Measurements from ENCODE around the gene MTF1. TPM values are rescaled to one million over a fixed set of nuclear protein-coding genes. Genes with fewer than 3 reads are reported as not detected.
"Not testable (repeated sequence)": the region's sequence is repeated elsewhere in the genome, so short reads cannot be mapped to it uniquely, and the experiment has no call there.

Gene MTF1
- polyA plus RNA-seq (2013), result 7.5 TPM

- POLR2A ChIA-PET, result interaction anchor here (0.6 to 2.5 kb wide), 4 partner anchors 42 to 95 kb away, joined by 3 to 14 read pairs (median 6); partner anchors contain the start of genes C1orf122, EPHA10, INPP5B and YRDC
- no peaks in the 10 kb centered on the region for H3K9me3 ChIP-seq (ENCODE audit: control extremely low read depth in 1 of 5, control insufficient read depth in 4 of 5, insufficient read depth in 2 of 5, low read depth in 1 of 5, low read length in 4 of 5)
- H3K4me1 ChIP-seq (ENCODE audit: control extremely low read depth in 1 of 4, control insufficient read depth in 4 of 4, insufficient read depth in 4 of 4, low read length in 3 of 4), result peaks cover 9 to 25% (median 21%) of the 10 kb centered on the region in 4 experiments
- DNase-seq, result peak; percentile 98 to 99 (median 98)
- H3K27ac ChIP-seq (ENCODE audit: insufficient read depth in 1 of 2, low read depth in 1 of 2, low read length in 2 of 2, poor library complexity in 1 of 2, severe bottlenecking in 2 of 2), result peak within 1 kb of the TSS; percentile 95 to 98
- peak within 1 kb of the TSS; percentile 66 to 99 (median 95) for H3K4me3 ChIP-seq (ENCODE audit: control insufficient read depth in 1 of 7, extremely low read depth in 1 of 7, insufficient read depth in 4 of 7, low read depth in 2 of 7, low read length in 6 of 7)
- peaks cover 15 to 36% (median 28%) of the 10 kb centered on the region in 4 experiments for H3K36me3 ChIP-seq (ENCODE audit: control insufficient read depth in 4 of 4, insufficient read depth in 4 of 4, low read length in 3 of 4)
- no peaks in the 10 kb centered on the region for H3K27me3 ChIP-seq (replicated peaks in 2 of 5; ENCODE audit: control insufficient read depth in 4 of 5, insufficient read depth in 5 of 5, low read length in 4 of 5)
- WGBS (ENCODE audit: insufficient coverage), result under 1% methylated on average over 54 of the region's 61 CpGs
- CTCF ChIA-PET, result interaction anchor here (0.6 to 6.5 kb wide), 25 partner anchors 8 to 994 kb away, joined by 3 to 47 read pairs (median 5); partner anchors contain the start of genes C1orf122, INPP5B and YRDC
Observed at GRCh38 chr1:37859507-37860345, at the start of gene MTF1. MTF1 (minus strand) TSS chr1:37859592; CDS start chr1:37857658, 1,934 bp downstream.

- 98% methylated on average over 7 of the region's 10 CpGs for WGBS (ENCODE audit: insufficient coverage)
- H3K4me3 ChIP-seq (ENCODE audit: control insufficient read depth in 1 of 7, extremely low read depth in 1 of 7, insufficient read depth in 4 of 7, low read depth in 2 of 7, low read length in 6 of 7); H3K4me1 ChIP-seq (ENCODE audit: control extremely low read depth in 1 of 4, control insufficient read depth in 4 of 4, insufficient read depth in 4 of 4, low read length in 3 of 4); POLR2A ChIA-PET; H3K27me3 ChIP-seq (replicated peaks in 2 of 5; ENCODE audit: control insufficient read depth in 4 of 5, insufficient read depth in 5 of 5, low read length in 4 of 5); DNase-seq; H3K27ac ChIP-seq (ENCODE audit: insufficient read depth in 1 of 2, low read depth in 1 of 2, low read length in 2 of 2, poor library complexity in 1 of 2, severe bottlenecking in 2 of 2): not testable (repeated sequence)
- CTCF ChIA-PET, result interaction anchor here (0.7 kb wide), 1 partner anchor 235 kb away, joined by 3 read pairs; no protein-coding TSS in a partner anchor
- Histone ChIP-seq H3K9me3 (ENCODE audit: control extremely low read depth in 1 of 5, control insufficient read depth in 4 of 5, insufficient read depth in 2 of 5, low read depth in 1 of 5, low read length in 4 of 5) (peaks cover 1 to 49% (median 23%) of the 10 kb centered on the region in 5 experiments), H3K36me3 (ENCODE audit: control insufficient read depth in 4 of 4, insufficient read depth in 4 of 4, low read length in 3 of 4) (peaks cover 2 to 46% (median 14%) of the 10 kb centered on the region in 4 experiments)
Observed at GRCh38 chr1:37908531-37908930, 49.1 kb upstream of the MTF1 start.

- CTCF ChIA-PET, result interaction anchor here (0.7 kb wide), 2 partner anchors 16 to 234 kb away, joined by 3 read pairs; no protein-coding TSS in a partner anchor
- WGBS (ENCODE audit: insufficient coverage), result 100% methylated on average over 6 of the region's 6 CpGs
- Histone ChIP-seq H3K9me3 (ENCODE audit: control extremely low read depth in 1 of 5, control insufficient read depth in 4 of 5, insufficient read depth in 2 of 5, low read depth in 1 of 5, low read length in 4 of 5) (peaks cover 1 to 49% (median 23%) of the 10 kb centered on the region in 5 experiments), H3K36me3 (ENCODE audit: control insufficient read depth in 4 of 4, insufficient read depth in 4 of 4, low read length in 3 of 4) (peaks cover 2 to 44% (median 12%) of the 10 kb centered on the region in 4 experiments)
- POLR2A ChIA-PET; H3K27me3 ChIP-seq (replicated peaks in 2 of 5; ENCODE audit: control insufficient read depth in 4 of 5, insufficient read depth in 5 of 5, low read length in 4 of 5); H3K4me3 ChIP-seq (ENCODE audit: control insufficient read depth in 1 of 7, extremely low read depth in 1 of 7, insufficient read depth in 4 of 7, low read depth in 2 of 7, low read length in 6 of 7); DNase-seq; H3K27ac ChIP-seq (ENCODE audit: insufficient read depth in 1 of 2, low read depth in 1 of 2, low read length in 2 of 2, poor library complexity in 1 of 2, severe bottlenecking in 2 of 2); H3K4me1 ChIP-seq (ENCODE audit: control extremely low read depth in 1 of 4, control insufficient read depth in 4 of 4, insufficient read depth in 4 of 4, low read length in 3 of 4): not testable (repeated sequence)
Observed at GRCh38 chr1:37907416-37908125, 48.2 kb upstream of the MTF1 start.

GRCh38 chr1:37906591-37906990 lies 47.2 kb upstream of the MTF1 start:
- H3K27me3 ChIP-seq (replicated peaks in 2 of 5; ENCODE audit: control insufficient read depth in 4 of 5, insufficient read depth in 5 of 5, low read length in 4 of 5); POLR2A ChIA-PET; H3K4me3 ChIP-seq (ENCODE audit: control insufficient read depth in 1 of 7, extremely low read depth in 1 of 7, insufficient read depth in 4 of 7, low read depth in 2 of 7, low read length in 6 of 7); H3K27ac ChIP-seq (ENCODE audit: insufficient read depth in 1 of 2, low read depth in 1 of 2, low read length in 2 of 2, poor library complexity in 1 of 2, severe bottlenecking in 2 of 2); DNase-seq: not testable (repeated sequence)
- peaks cover under 1 to 34% (median 9%) of the 10 kb centered on the region in 4 experiments for H3K36me3 ChIP-seq (ENCODE audit: control insufficient read depth in 4 of 4, insufficient read depth in 4 of 4, low read length in 3 of 4)
- WGBS (ENCODE audit: insufficient coverage), result 100% methylated on average over 2 of the region's 3 CpGs
- H3K4me1 ChIP-seq (ENCODE audit: control extremely low read depth in 1 of 4, control insufficient read depth in 4 of 4, insufficient read depth in 4 of 4, low read length in 3 of 4), result peaks cover 0 to 13% (median 9%) of the 10 kb centered on the region in 4 experiments
- peaks cover 1 to 39% (median 18%) of the 10 kb centered on the region in 5 experiments for H3K9me3 ChIP-seq (ENCODE audit: control extremely low read depth in 1 of 5, control insufficient read depth in 4 of 5, insufficient read depth in 2 of 5, low read depth in 1 of 5, low read length in 4 of 5)
- CTCF ChIA-PET, result interaction anchor here (0.7 kb wide), 1 partner anchor 15 kb away, joined by 3 read pairs; no protein-coding TSS in a partner anchor

GRCh38 chr1:37905727-37906126 lies 46.3 kb upstream of the MTF1 start:
- ChIA-PET CTCF (interaction anchor here (1.0 kb wide), 1 partner anchor 18 kb away, joined by 4 read pairs; no protein-coding TSS in a partner anchor), POLR2A (no interaction called here)
- peaks cover 0 to 29% (median 9%) of the 10 kb centered on the region in 4 experiments for H3K36me3 ChIP-seq (ENCODE audit: control insufficient read depth in 4 of 4, insufficient read depth in 4 of 4, low read length in 3 of 4)
- H3K4me3 ChIP-seq (ENCODE audit: control insufficient read depth in 1 of 7, extremely low read depth in 1 of 7, insufficient read depth in 4 of 7, low read depth in 2 of 7, low read length in 6 of 7), result no peak overlapping the region
- H3K9me3 ChIP-seq (ENCODE audit: control extremely low read depth in 1 of 5, control insufficient read depth in 4 of 5, insufficient read depth in 2 of 5, low read depth in 1 of 5, low read length in 4 of 5), result peaks cover 1 to 34% (median 11%) of the 10 kb centered on the region in 5 experiments
- H3K27me3 ChIP-seq (replicated peaks in 2 of 5; ENCODE audit: control insufficient read depth in 4 of 5, insufficient read depth in 5 of 5, low read length in 4 of 5), result no peaks in the 10 kb centered on the region
- peak in 2 of 3 donors; percentile 41 to 55 for DNase-seq
- WGBS (ENCODE audit: insufficient coverage), result no CpG with 5 or more reads among the region's 1 CpG
- peaks cover 0 to 21% (median 17%) of the 10 kb centered on the region in 4 experiments for H3K4me1 ChIP-seq (ENCODE audit: control extremely low read depth in 1 of 4, control insufficient read depth in 4 of 4, insufficient read depth in 4 of 4, low read length in 3 of 4)
- H3K27ac ChIP-seq (ENCODE audit: insufficient read depth in 1 of 2, low read depth in 1 of 2, low read length in 2 of 2, poor library complexity in 1 of 2, severe bottlenecking in 2 of 2), result no peak overlapping the region

- H3K27ac ChIP-seq (ENCODE audit: insufficient read depth in 1 of 2, low read depth in 1 of 2, low read length in 2 of 2, poor library complexity in 1 of 2, severe bottlenecking in 2 of 2); H3K4me3 ChIP-seq (ENCODE audit: control insufficient read depth in 1 of 7, extremely low read depth in 1 of 7, insufficient read depth in 4 of 7, low read depth in 2 of 7, low read length in 6 of 7); DNase-seq; POLR2A ChIA-PET; H3K27me3 ChIP-seq (replicated peaks in 2 of 5; ENCODE audit: control insufficient read depth in 4 of 5, insufficient read depth in 5 of 5, low read length in 4 of 5): not testable (repeated sequence)
- WGBS (ENCODE audit: insufficient coverage), result 100% methylated on average over 2 of the region's 6 CpGs
- Histone ChIP-seq H3K4me1 (ENCODE audit: control extremely low read depth in 1 of 4, control insufficient read depth in 4 of 4, insufficient read depth in 4 of 4, low read length in 3 of 4) (peaks cover 0 to 25% (median 18%) of the 10 kb centered on the region in 4 experiments), H3K36me3 (ENCODE audit: control insufficient read depth in 4 of 4, insufficient read depth in 4 of 4, low read length in 3 of 4) (peaks cover 0 to 20% (median 7%) of the 10 kb centered on the region in 4 experiments), H3K9me3 (ENCODE audit: control extremely low read depth in 1 of 5, control insufficient read depth in 4 of 5, insufficient read depth in 2 of 5, low read depth in 1 of 5, low read length in 4 of 5) (peaks cover 0 to 29% (median 8%) of the 10 kb centered on the region in 5 experiments)
- CTCF ChIA-PET, result interaction anchor here (1.7 kb wide), 1 partner anchor 9 kb away, joined by 4 read pairs; no protein-coding TSS in a partner anchor
Observed at GRCh38 chr1:37903921-37904320, 44.5 kb upstream of the MTF1 start.

Data from common myeloid progenitor, CD34-positive (primary cell).